ENCODE data around the gene PTPRO. TPM values are rescaled to one million over a fixed set of nuclear protein-coding genes. Genes with fewer than 3 reads are reported as not detected.

PTPRO gene
- total RNA-seq, 2 experiments from 2014 or later, result 0.14 to 0.15 TPM

- ChIA-PET POLR2A (no interaction called here), CTCF (no interaction called here)
- Mint-ChIP-seq H3K9me3 (no peaks in the 10 kb centered on the region), H3K4me3 (no peak overlapping the region), H3K27ac (no peak overlapping the region), H3K4me1 (ENCODE audit: low read depth) (no peaks in the 10 kb centered on the region), H3K27me3 (peaks cover 4% of the 10 kb centered on the region), H3K36me3 (no peaks in the 10 kb centered on the region)
- DNase-seq, result no peak
- intact Hi-C loops (cut with micrococcal nuclease), result no loop called here
Observed at GRCh38 chr12:15364221-15365160, 42.2 kb downstream of the PTPRO start.

DNA sequence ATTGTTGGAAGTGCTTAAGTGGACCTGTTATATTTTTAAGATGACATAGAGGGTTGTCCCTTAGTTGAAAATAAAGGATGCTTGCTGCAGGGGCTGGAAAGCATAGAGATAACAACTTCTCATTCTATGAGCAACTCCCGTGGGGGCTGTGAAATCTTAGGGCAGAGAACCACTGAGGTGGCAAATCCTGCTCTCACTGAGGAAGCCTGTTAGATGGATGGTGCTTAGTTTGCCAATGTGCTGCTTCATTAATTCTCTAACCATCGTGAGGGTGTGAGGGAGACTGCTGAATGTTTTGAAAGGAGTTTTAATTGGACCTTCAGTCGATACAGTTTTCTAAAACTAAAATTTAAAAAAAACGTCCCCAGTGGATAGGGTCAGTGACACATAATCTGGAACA is 46.5 kb downstream of the PTPRO start:
- no peaks in the 10 kb centered on the region for H3K4me1 Mint-ChIP-seq (ENCODE audit: low read depth)
- ChIA-PET CTCF (no interaction called here), POLR2A (no interaction called here)
- no peak overlapping the region for H3K4me3 Mint-ChIP-seq
- no peak overlapping the region for H3K27ac Mint-ChIP-seq
- H3K27me3 Mint-ChIP-seq, result peaks cover 1% of the 10 kb centered on the region
- H3K9me3 Mint-ChIP-seq, result peaks cover under 1% of the 10 kb centered on the region
- DNase-seq, result no peak
- intact Hi-C loops (cut with micrococcal nuclease), result no loop called here
- H3K36me3 Mint-ChIP-seq, result no peaks in the 10 kb centered on the region

DNA sequence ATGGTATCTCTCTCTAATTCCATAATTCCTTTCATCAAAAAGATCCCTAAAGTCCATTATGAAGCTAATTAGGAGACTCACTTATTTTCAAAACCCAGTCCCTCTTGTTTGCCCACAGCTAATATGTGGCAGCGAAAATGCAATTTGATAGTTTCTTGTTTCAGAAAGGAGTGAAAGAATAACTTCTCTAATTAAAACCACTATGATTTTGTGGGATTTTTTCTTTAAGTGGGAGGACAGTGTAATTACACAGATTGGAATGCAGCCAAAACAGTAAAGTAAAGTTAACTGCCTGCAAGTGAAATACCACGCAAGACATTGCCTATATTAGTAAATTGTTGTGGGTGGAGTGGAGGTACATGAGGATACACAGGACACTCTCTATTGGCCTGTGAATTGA is 50.0 kb downstream of the PTPRO start:
- CTCF ChIA-PET, result no interaction called here
- Mint-ChIP-seq H3K27me3 (no peaks in the 10 kb centered on the region), H3K36me3 (no peaks in the 10 kb centered on the region), H3K9me3 (peaks cover 13% of the 10 kb centered on the region), H3K27ac (no peak overlapping the region), H3K4me1 (ENCODE audit: low read depth) (no peaks in the 10 kb centered on the region), H3K4me3 (no peak overlapping the region)
- POLR2A ChIA-PET, result no interaction called here
- no peak for DNase-seq
- intact Hi-C loops (cut with micrococcal nuclease), result no loop called here

- Mint-ChIP-seq H3K27ac (no peak overlapping the region), H3K36me3 (no peaks in the 10 kb centered on the region), H3K27me3 (no peaks in the 10 kb centered on the region), H3K4me3 (no peak overlapping the region), H3K9me3 (no peaks in the 10 kb centered on the region), H3K4me1 (ENCODE audit: low read depth) (no peaks in the 10 kb centered on the region)
- ChIA-PET POLR2A (no interaction called here), CTCF (no interaction called here)
- DNase-seq, result no peak
- intact Hi-C loops (cut with micrococcal nuclease), result no loop called here
Observed at GRCh38 chr12:15387772-15388171, 65.5 kb downstream of the PTPRO start.

GRCh38 chr12:15389561-15389960 is 67.3 kb downstream of the PTPRO start:
- no peaks in the 10 kb centered on the region for H3K9me3 Mint-ChIP-seq
- no peak overlapping the region for H3K27ac Mint-ChIP-seq
- H3K4me3 Mint-ChIP-seq, result no peak overlapping the region
- intact Hi-C loops (cut with micrococcal nuclease), result no loop called here
- POLR2A ChIA-PET, result no interaction called here
- DNase-seq, result no peak
- no peaks in the 10 kb centered on the region for H3K4me1 Mint-ChIP-seq (ENCODE audit: low read depth)
- CTCF ChIA-PET, result no interaction called here
- H3K36me3 Mint-ChIP-seq, result no peaks in the 10 kb centered on the region
- no peaks in the 10 kb centered on the region for H3K27me3 Mint-ChIP-seq

GRCh38 chr12:15393037-15393436 is 70.7 kb downstream of the PTPRO start:
- H3K4me3 Mint-ChIP-seq, result no peak overlapping the region
- H3K27me3 Mint-ChIP-seq, result no peaks in the 10 kb centered on the region
- intact Hi-C loops (cut with micrococcal nuclease), result no loop called here
- H3K27ac Mint-ChIP-seq, result no peak overlapping the region
- no peaks in the 10 kb centered on the region for H3K4me1 Mint-ChIP-seq (ENCODE audit: low read depth)
- ChIA-PET CTCF (no interaction called here), POLR2A (no interaction called here)
- no peaks in the 10 kb centered on the region for H3K9me3 Mint-ChIP-seq
- H3K36me3 Mint-ChIP-seq, result no peaks in the 10 kb centered on the region
- DNase-seq, result no peak

DNA sequence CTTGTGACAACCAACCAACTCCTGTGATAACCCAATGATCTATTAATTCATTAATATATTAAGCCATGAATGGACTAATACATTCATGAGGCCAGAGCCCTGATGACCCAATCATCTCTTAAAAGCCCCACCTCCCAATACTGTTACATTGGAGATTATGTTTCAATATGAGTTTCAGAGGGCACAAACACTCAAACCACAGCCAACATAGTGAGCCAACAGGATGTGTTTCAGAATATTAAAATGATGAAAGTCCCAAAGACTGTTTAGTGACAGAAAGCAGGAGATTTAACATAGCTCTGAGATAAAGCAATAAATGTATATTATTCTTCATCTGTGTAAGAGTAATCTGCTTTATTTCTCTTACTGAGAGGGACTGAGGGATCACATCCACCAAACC is 71.7 kb downstream of the PTPRO start:
- intact Hi-C loops (cut with micrococcal nuclease), result no loop called here
- Mint-ChIP-seq H3K4me3 (no peak overlapping the region), H3K4me1 (ENCODE audit: low read depth) (no peaks in the 10 kb centered on the region), H3K27me3 (no peaks in the 10 kb centered on the region), H3K9me3 (no peaks in the 10 kb centered on the region), H3K36me3 (no peaks in the 10 kb centered on the region), H3K27ac (no peak overlapping the region)
- no peak for DNase-seq
- POLR2A ChIA-PET, result no interaction called here
- CTCF ChIA-PET, result no interaction called here

DNA sequence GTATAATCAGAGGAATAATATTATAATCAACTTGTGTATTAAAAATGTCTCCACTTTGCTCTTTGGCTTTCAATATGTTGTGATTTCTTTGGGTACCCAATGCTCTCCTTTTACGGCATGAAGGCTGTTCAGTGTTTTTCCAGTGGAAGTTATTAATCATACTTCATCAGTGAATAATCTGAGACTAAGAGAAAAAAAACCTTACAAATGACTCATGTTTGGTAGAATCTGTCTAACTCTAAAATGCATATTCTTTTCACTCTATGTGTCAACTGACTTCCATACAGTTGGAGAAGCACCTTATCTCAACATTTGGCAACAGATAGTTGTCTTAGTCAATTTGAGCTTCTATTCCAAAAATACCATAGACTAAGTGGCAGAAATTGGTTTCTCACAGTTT is 82.2 kb downstream of the PTPRO start:
- no peak overlapping the region for H3K4me3 Mint-ChIP-seq

DNA sequence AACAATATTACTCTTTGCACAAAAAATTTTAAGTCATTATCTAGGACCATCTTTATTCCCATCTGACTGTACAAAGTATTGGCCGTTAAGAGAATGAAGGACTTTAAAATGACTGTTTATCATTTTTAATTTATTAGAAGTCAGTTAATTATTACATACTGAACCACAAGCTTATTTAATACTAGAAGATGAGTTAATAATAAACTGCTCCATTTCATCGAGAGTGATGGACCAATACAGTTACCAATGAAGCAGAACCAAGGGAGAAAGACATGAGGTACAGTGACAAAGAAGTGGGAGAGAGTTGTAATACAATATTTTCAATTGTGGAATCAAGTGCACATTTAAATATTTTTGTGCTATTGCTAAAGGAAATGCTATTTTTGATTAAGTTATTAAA is 83.3 kb downstream of the PTPRO start:
- intact Hi-C loops (cut with micrococcal nuclease), result no loop called here
- H3K27me3 Mint-ChIP-seq, result peaks cover 5% of the 10 kb centered on the region
- H3K4me3 Mint-ChIP-seq, result no peak overlapping the region
- DNase-seq, result no peak
- no peak overlapping the region for H3K27ac Mint-ChIP-seq
- no peaks in the 10 kb centered on the region for H3K36me3 Mint-ChIP-seq
- ChIA-PET POLR2A (no interaction called here), CTCF (no interaction called here)
- no peaks in the 10 kb centered on the region for H3K9me3 Mint-ChIP-seq
- H3K4me1 Mint-ChIP-seq (ENCODE audit: low read depth), result no peaks in the 10 kb centered on the region

More for the DNA sequence above, 82.2 kb downstream of the PTPRO start:
- no peaks in the 10 kb centered on the region for H3K4me1 Mint-ChIP-seq (ENCODE audit: low read depth)
- POLR2A ChIA-PET, result no interaction called here
- H3K36me3 Mint-ChIP-seq, result no peaks in the 10 kb centered on the region
- CTCF ChIA-PET, result no interaction called here
- H3K9me3 Mint-ChIP-seq, result no peaks in the 10 kb centered on the region
- H3K27ac Mint-ChIP-seq, result no peak overlapping the region
- H3K27me3 Mint-ChIP-seq, result peaks cover 7% of the 10 kb centered on the region
- DNase-seq, result no peak
- intact Hi-C loops (cut with micrococcal nuclease), result no loop called here

- ChIA-PET POLR2A (no interaction called here), CTCF (no interaction called here)
- H3K27me3 Mint-ChIP-seq, result peaks cover 5% of the 10 kb centered on the region
- H3K36me3 Mint-ChIP-seq, result no peaks in the 10 kb centered on the region
- H3K27ac Mint-ChIP-seq, result no peak overlapping the region
- H3K9me3 Mint-ChIP-seq, result no peaks in the 10 kb centered on the region
- H3K4me3 Mint-ChIP-seq, result no peak overlapping the region
- no peaks in the 10 kb centered on the region for H3K4me1 Mint-ChIP-seq (ENCODE audit: low read depth)
- DNase-seq, result no peak
- intact Hi-C loops (cut with micrococcal nuclease), result no loop called here
Observed at GRCh38 chr12:15407025-15407424, 84.7 kb downstream of the PTPRO start.

GRCh38 chr12:15411842-15412241 is 89.5 kb downstream of the PTPRO start:
- no peaks in the 10 kb centered on the region for H3K9me3 Mint-ChIP-seq
- no peak overlapping the region for H3K4me3 Mint-ChIP-seq
- intact Hi-C loops (cut with micrococcal nuclease), result no loop called here
- DNase-seq, result no peak
- H3K4me1 Mint-ChIP-seq (ENCODE audit: low read depth), result no peaks in the 10 kb centered on the region
- ChIA-PET CTCF (no interaction called here), POLR2A (no interaction called here)
- H3K27ac Mint-ChIP-seq, result no peak overlapping the region
- no peaks in the 10 kb centered on the region for H3K36me3 Mint-ChIP-seq
- H3K27me3 Mint-ChIP-seq, result peaks cover 2% of the 10 kb centered on the region

GRCh38 chr12:15417691-15418090 is 95.4 kb downstream of the PTPRO start:
- H3K9me3 Mint-ChIP-seq, result no peaks in the 10 kb centered on the region
- no peak for DNase-seq
- H3K4me3 Mint-ChIP-seq, result no peak overlapping the region
- POLR2A ChIA-PET, result no interaction called here
- intact Hi-C loops (cut with micrococcal nuclease), result no loop called here
- H3K27me3 Mint-ChIP-seq, result peaks cover 8% of the 10 kb centered on the region
- no peaks in the 10 kb centered on the region for H3K4me1 Mint-ChIP-seq (ENCODE audit: low read depth)
- H3K27ac Mint-ChIP-seq, result no peak overlapping the region
- H3K36me3 Mint-ChIP-seq, result no peaks in the 10 kb centered on the region
- CTCF ChIA-PET, result interaction anchor here (0.8 kb wide), 1 partner anchor 167 kb away, joined by 4 read pairs; no protein-coding TSS in a partner anchor

- no peak overlapping the region for H3K4me3 Mint-ChIP-seq
- H3K36me3 Mint-ChIP-seq, result no peaks in the 10 kb centered on the region
- H3K27me3 Mint-ChIP-seq, result peaks cover 2% of the 10 kb centered on the region
- no peaks in the 10 kb centered on the region for H3K9me3 Mint-ChIP-seq
- no peaks in the 10 kb centered on the region for H3K4me1 Mint-ChIP-seq (ENCODE audit: low read depth)
- no peak overlapping the region for H3K27ac Mint-ChIP-seq
- DNase-seq, result no peak
- intact Hi-C loops (cut with micrococcal nuclease), result no loop called here
- ChIA-PET CTCF (no interaction called here), POLR2A (no interaction called here)
Observed at GRCh38 chr12:15423629-15424028, 101.3 kb downstream of the PTPRO start.

Data from activated CD4-positive, alpha-beta memory T cell treated with anti-CD3 and anti-CD28 coated beads for 36 hours (primary cell).